GM23338 (cell line): ENCODE measurements around the gene RBM7. TPM values are rescaled to one million over a fixed set of nuclear protein-coding genes. Genes with fewer than 3 reads are reported as not detected.

Experiments
- ATAC-seq: fragments of 200-7000 bp; cut with Tn5 transposase; 3 replicates; pipeline ENCODE4 v1.9.1; 2020
- DNase-seq: peaks from one replicate; pipeline ENCODE4 v3.0.0-alpha.2; 2015; ENCODE audit warnings: low spot score
- H2AFZ ChIP-seq: fragments of 200-600 bp; sonication (generic); 2 replicates; pipeline ENCODE4 v1.8.0; 2016; ENCODE audit warnings: antibody characterized with exemption, mild to moderate bottlenecking, moderate library complexity
- H3F3A ChIP-seq: fragments of 200-600 bp; sonication (generic); replicated peaks from 2 replicates; pipeline ENCODE4 v1.8.0; 2017; ENCODE audit warnings: antibody characterized with exemption, mixed run types, low read depth
- H3K27ac ChIP-seq: fragments of 200-600 bp; sonication (generic); 2 replicates; pipeline ENCODE4 v1.6.1; 2016; ENCODE audit warnings: low read depth
- H3K27me3 ChIP-seq: fragments of 200-600 bp; sonication (generic); 2 replicates; pipeline ENCODE4 v1.8.0; 2016; ENCODE audit warnings: mild to moderate bottlenecking, mixed run types, moderate library complexity; ENCODE audit not compliant: insufficient read depth
- H3K36me3 ChIP-seq: fragments of 200-600 bp; sonication (generic); 2 replicates; pipeline ENCODE4 v1.8.0; 2016; ENCODE audit warnings: mild to moderate bottlenecking; ENCODE audit not compliant: insufficient read depth
- H3K4me1 ChIP-seq: fragments of 200-600 bp; sonication (generic); 2 replicates; pipeline ENCODE4 v1.8.0; 2016; ENCODE audit warnings: mild to moderate bottlenecking, moderate library complexity; ENCODE audit not compliant: insufficient read depth
- H3K4me2 ChIP-seq: fragments of 200-600 bp; sonication (generic); 2 replicates; pipeline ENCODE4 v1.7.1; 2017; ENCODE audit warnings: mixed run types
- H3K4me3 ChIP-seq: fragments of 200-600 bp; sonication (generic); 2 replicates; pipeline ENCODE4 v1.6.1; 2016; ENCODE audit warnings: mixed run types
- H3K79me2 ChIP-seq: fragments of 200-600 bp; sonication (generic); replicated peaks from 2 replicates; pipeline ENCODE4 v1.8.0; 2017; ENCODE audit warnings: mild to moderate bottlenecking; ENCODE audit not compliant: insufficient read depth
- H3K9me2 ChIP-seq: fragments of 200-600 bp; sonication (generic); 2 replicates; pipeline ENCODE4 v1.8.0; 2017; ENCODE audit not compliant: insufficient read depth
- H4K20me1 ChIP-seq: fragments of 200-600 bp; sonication (generic); replicated peaks from 2 replicates; pipeline ENCODE4 v1.8.0; 2017; ENCODE audit warnings: mild to moderate bottlenecking; ENCODE audit not compliant: insufficient read depth
- H3K27ac Mint-ChIP-seq: 2 replicates; pipeline ENCODE4 v1.8.0; 2020; ENCODE audit warnings: inconsistent platforms, mild to moderate bottlenecking, moderate library complexity, mixed read lengths
- H3K27me3 Mint-ChIP-seq: 3 replicates; pipeline ENCODE4 v1.8.0; 2022; ENCODE audit warnings: low read depth, mild to moderate bottlenecking, moderate library complexity, mixed read lengths, inconsistent platforms; ENCODE audit not compliant: insufficient read depth, poor library complexity
- H3K36me3 Mint-ChIP-seq: 3 replicates; pipeline ENCODE4 v1.8.0; 2021; ENCODE audit warnings: low read depth, mild to moderate bottlenecking, inconsistent platforms, moderate library complexity, mixed read lengths
- H3K4me1 Mint-ChIP-seq: 3 replicates; pipeline ENCODE4 v1.8.0; 2020; ENCODE audit warnings: mild to moderate bottlenecking, inconsistent platforms, mixed read lengths
- H3K4me3 Mint-ChIP-seq: 3 replicates; pipeline ENCODE4 v1.8.0; 2021; ENCODE audit warnings: moderate library complexity, mild to moderate bottlenecking, inconsistent platforms, mixed read lengths
- H3K9me3 Mint-ChIP-seq: 3 replicates; pipeline ENCODE4 v1.8.0; 2020; ENCODE audit warnings: moderate library complexity, mild to moderate bottlenecking, inconsistent platforms, mixed read lengths
- CTCF ChIP-seq, 2 experiments: fragments of 200-600 bp in 1 of 2; sonication (generic) in 1 of 2; conservative IDR thresholded peaks; 2 replicates each; pipeline versions ENCODE4 v1.5.1 to v1.6.1; 2016 to 2017; ENCODE audit warnings: antibody characterized with exemption in 2 of 2, low read depth in 2 of 2, mild to moderate bottlenecking in 2 of 2, moderate library complexity in 1 of 2
- ETS1 ChIP-seq: IDR thresholded peaks from 2 replicates; pipeline ENCODE4 v1.6.1; 2016; ENCODE audit warnings: antibody characterized with exemption
- EZH2 ChIP-seq: fragments of 200-600 bp; sonication (generic); IDR thresholded peaks from one replicate; pipeline ENCODE4 v1.8.0; 2017; ENCODE audit warnings: antibody characterized with exemption, mild to moderate bottlenecking, low read depth; ENCODE audit not compliant: unreplicated experiment
- EZH2phosphoT487 ChIP-seq: fragments of 200-600 bp; sonication (generic); IDR thresholded peaks from one replicate; pipeline ENCODE4 v1.8.1; 2018; ENCODE audit warnings: antibody characterized with exemption; ENCODE audit not compliant: unreplicated experiment
- JUNB ChIP-seq: IDR thresholded peaks from one replicate; pipeline ENCODE4 v1.6.1; 2016; ENCODE audit warnings: antibody characterized with exemption; ENCODE audit not compliant: unreplicated experiment
- NANOG ChIP-seq: IDR thresholded peaks from 2 replicates; pipeline ENCODE4 v1.6.1; 2016; ENCODE audit warnings: antibody characterized with exemption, borderline replicate concordance
- POLR2AphosphoS5 ChIP-seq: IDR thresholded peaks from 2 replicates; pipeline ENCODE4 v1.6.1; 2016; ENCODE audit warnings: antibody characterized with exemption, low read depth
- REST ChIP-seq: IDR thresholded peaks from one replicate; pipeline ENCODE4 v1.6.1; 2018; ENCODE audit warnings: antibody characterized with exemption; ENCODE audit not compliant: unreplicated experiment
- STAT1 ChIP-seq: IDR thresholded peaks from one replicate; pipeline ENCODE4 v1.6.1; 2016; ENCODE audit warnings: antibody characterized with exemption; ENCODE audit not compliant: unreplicated experiment
- ZNF114 ChIP-seq: fragments of 250-450 bp; sonication (Bioruptor Pico); IDR thresholded peaks from 2 replicates; pipeline ENCODE4 v1.5.0; 2020; ENCODE audit warnings: mild to moderate bottlenecking, moderate library complexity
- polyA plus RNA-seq: library from polyadenylated mRNA; unstranded; fragments of >200 nt; fragmentation: Nextera tagmentation; extraction: Ambion mirVana; gene quantifications from 2 replicates; pipeline ENCODE4 v1.2.1, GENCODE V29; 2016
- total RNA-seq: library from RNA; depleted of rRNA; stranded (reverse); fragments of >200 nt; shearing (Covaris generic); gene quantifications from 2 replicates; pipeline ENCODE4 v1.2.3, GENCODE V29; 2014

Gene RBM7
- total and polyA plus RNA-seq, 2 experiments from 2014 or later, result 31.5 to 57.2 TPM

GRCh38 chr11:114396916-114397315, 3.5 kb upstream of the RBM7 start (continued):
- TF ChIP-seq REST (no peak), EZH2phosphoT487 (no peak)

GRCh38 chr11:114397349-114397982, 3.0 kb upstream of the RBM7 start:
- peaks cover 28% of the 10 kb centered on the region for H3K79me2 ChIP-seq
- peaks cover 28% of the 10 kb centered on the region for H3K4me1 ChIP-seq
- Mint-ChIP-seq H3K9me3 (no peaks in the 10 kb centered on the region), H3K27ac (no peak overlapping the region), H3K4me1 (peaks cover 33% of the 10 kb centered on the region), H3K27me3 (peaks cover 17% of the 10 kb centered on the region), H3K4me3 (no peak overlapping the region), H3K36me3 (peaks cover 7% of the 10 kb centered on the region)
- no peak for DNase-seq
- H2AFZ ChIP-seq, result no peak overlapping the region
- H3K4me3 ChIP-seq, result no peak overlapping the region
- H3F3A ChIP-seq, result no peaks in the 10 kb centered on the region
- H3K4me2 ChIP-seq, result no peak overlapping the region
- H3K36me3 ChIP-seq, result no peaks in the 10 kb centered on the region; the same call in 1 of the 2 replicates
- TF ChIP-seq EZH2 (no peak), ETS1 (no peak), STAT1 (no peak), POLR2AphosphoS5 (no peak), EZH2phosphoT487 (no peak)
- ATAC-seq, result no peak
- no peak overlapping the region for H3K27ac ChIP-seq
- no peaks in the 10 kb centered on the region for H4K20me1 ChIP-seq
- H3K9me2 ChIP-seq, result no peaks in the 10 kb centered on the region
- H3K27me3 ChIP-seq, result no peaks in the 10 kb centered on the region

- Mint-ChIP-seq H3K27me3 (peaks cover 17% of the 10 kb centered on the region), H3K36me3 (peaks cover 17% of the 10 kb centered on the region), H3K27ac (0 out of 2 replicates have a peak overlapping the region, but pooled peaks have one; percentile 100), H3K4me3 (peak overlapping the region; percentile 95), H3K4me1 (peaks cover 36% of the 10 kb centered on the region), H3K9me3 (no peaks in the 10 kb centered on the region)
- Histone ChIP-seq H3K27me3 (no peaks in the 10 kb centered on the region), H2AFZ (no peak overlapping the region), H3K79me2 (peaks cover 38% of the 10 kb centered on the region), H3K36me3 (peaks cover 3% of the 10 kb centered on the region), H3F3A (no peaks in the 10 kb centered on the region), H3K4me3 (peak overlapping the region; percentile 72; the same call in 1 of the 2 replicates), H4K20me1 (no peaks in the 10 kb centered on the region), H3K4me1 (peaks cover 28% of the 10 kb centered on the region), H3K4me2 (peak overlapping the region; percentile 81), H3K9me2 (no peaks in the 10 kb centered on the region), H3K27ac (no peak overlapping the region)
- ATAC-seq, result no peak
- no peak for DNase-seq
- TF ChIP-seq ZNF114 (CRISPR knock-in tag) (no peak), CTCF (conservative IDR thresholded peaks at IDR 0.05; ENCODE audit: low read depth in 2 of 2) (no peak), STAT1 (no peak), NANOG (no peak), JUNB (no peak), ETS1 (no peak), POLR2AphosphoS5 (no peak)
These were observed 2.1 kb upstream of the RBM7 start for GRCh38 chr11:114398303-114398920.
